ENCODE results near the gene RPS18.

DNA sequence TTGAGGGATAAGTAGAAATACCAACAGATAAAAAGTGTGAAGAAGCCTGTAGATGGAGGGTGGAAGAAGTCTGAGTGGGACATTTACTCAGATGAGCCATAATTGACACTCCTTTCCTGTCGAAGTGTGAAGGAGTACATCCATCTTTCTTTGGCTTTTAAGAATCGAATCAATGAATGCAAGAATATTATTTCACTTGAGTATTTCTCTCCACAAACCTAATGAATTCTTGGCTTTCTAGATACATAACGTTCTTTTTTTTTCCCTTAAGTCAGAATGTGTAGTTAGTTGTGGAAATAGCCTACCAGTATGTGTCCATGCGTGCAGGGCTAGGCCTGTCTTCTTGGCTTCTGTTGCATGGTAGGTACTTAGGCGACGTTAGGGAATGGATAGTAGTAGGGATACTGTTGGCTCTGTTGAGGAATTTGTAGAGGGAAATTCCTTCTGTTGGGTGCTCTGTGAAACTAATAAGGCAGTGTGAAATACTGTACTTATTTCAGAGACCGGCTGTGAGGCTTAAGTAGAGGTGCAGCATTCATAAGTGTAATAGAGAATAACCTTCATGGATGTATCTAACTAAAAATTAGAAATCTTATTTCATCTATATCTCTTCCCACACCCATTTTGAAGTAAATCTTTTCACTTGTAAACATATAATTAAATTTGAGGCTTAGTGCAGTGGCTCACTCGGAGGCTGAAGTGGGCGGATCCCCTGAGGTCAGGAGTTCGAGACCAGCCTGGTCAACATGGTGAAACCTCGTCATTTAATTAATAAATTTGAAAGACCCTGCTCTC, 1.5 kb downstream of the RPS18 start:
- no peak for TF ChIP-seq EZH2 (IDR thresholded peaks at IDR 0.05; ENCODE audit: insufficient read depth, poor library complexity, severe bottlenecking)
- TF ChIP-seq EZH2phosphoT487 (IDR thresholded peaks at IDR 0.05; ENCODE audit: insufficient read depth, low read depth) = no peak
